ENCODE data around the gene CDK8. TPM values are rescaled to one million over a fixed set of nuclear protein-coding genes. Genes with fewer than 3 reads are reported as not detected.

The CDK8 gene
- total RNA-seq, 1 donor from 2014 or later, result 11.3 TPM

- Histone ChIP-seq H3K36me3 (no peaks in the 10 kb centered on the region), H3K4me1 (no peaks in the 10 kb centered on the region), H3K27ac (no peak overlapping the region), H3K4me3 (no peak overlapping the region), H3K9me3 (peaks cover 16% of the 10 kb centered on the region), H3K27me3 (no peaks in the 10 kb centered on the region)
- intact Hi-C loops (cut with DNase I), result no loop called here
- TF ChIP-seq POLR2A (IDR thresholded peaks at IDR 0.05) (no peak), CTCF (IDR thresholded peaks at IDR 0.05) (no peak), POLR2AphosphoS5 (IDR thresholded peaks at IDR 0.05; ENCODE audit: insufficient read depth in 1 of 2, low read depth in 1 of 2) (no peak)
- no peak for DNase-seq (ENCODE audit: extremely low spot score in 2 of 2)
Measured at GRCh38 chr13:26435646-26436045, 181.7 kb downstream of the CDK8 start.

GRCh38 chr13:26436914-26437313 is 183.0 kb downstream of the CDK8 start:
- no peak overlapping the region for H3K4me3 ChIP-seq
- intact Hi-C loops (cut with DNase I), result no loop called here
- H3K27me3 ChIP-seq, result no peaks in the 10 kb centered on the region
- no peak for DNase-seq (ENCODE audit: extremely low spot score in 2 of 2)
- no peaks in the 10 kb centered on the region for H3K4me1 ChIP-seq
- TF ChIP-seq POLR2A (IDR thresholded peaks at IDR 0.05), result no peak
- no peak for TF ChIP-seq POLR2AphosphoS5 (IDR thresholded peaks at IDR 0.05; ENCODE audit: insufficient read depth in 1 of 2, low read depth in 1 of 2)
- TF ChIP-seq CTCF (IDR thresholded peaks at IDR 0.05), result no peak
- H3K9me3 ChIP-seq, result peaks cover 16% of the 10 kb centered on the region
- H3K36me3 ChIP-seq, result no peaks in the 10 kb centered on the region
- H3K27ac ChIP-seq, result no peak overlapping the region

GRCh38 chr13:26440111-26440510 is 186.2 kb downstream of the CDK8 start:
- H3K4me3 ChIP-seq, result no peak overlapping the region
- DNase-seq (ENCODE audit: extremely low spot score in 2 of 2), result no peak
- H3K27me3 ChIP-seq, result no peaks in the 10 kb centered on the region
- no peaks in the 10 kb centered on the region for H3K36me3 ChIP-seq
- no peak for TF ChIP-seq POLR2A (IDR thresholded peaks at IDR 0.05)
- no peak for TF ChIP-seq CTCF (IDR thresholded peaks at IDR 0.05)
- no peak for TF ChIP-seq POLR2AphosphoS5 (IDR thresholded peaks at IDR 0.05; ENCODE audit: insufficient read depth in 1 of 2, low read depth in 1 of 2)
- no peaks in the 10 kb centered on the region for H3K4me1 ChIP-seq
- no peak overlapping the region for H3K27ac ChIP-seq
- H3K9me3 ChIP-seq, result peaks cover 16% of the 10 kb centered on the region
- intact Hi-C loops (cut with DNase I), result no loop called here

- no peaks in the 10 kb centered on the region for H3K36me3 ChIP-seq
- no peak overlapping the region for H3K4me3 ChIP-seq
- TF ChIP-seq CTCF (IDR thresholded peaks at IDR 0.05), result no peak
- TF ChIP-seq POLR2A (IDR thresholded peaks at IDR 0.05), result no peak
- no peak for TF ChIP-seq POLR2AphosphoS5 (IDR thresholded peaks at IDR 0.05; ENCODE audit: insufficient read depth in 1 of 2, low read depth in 1 of 2)
- no peak overlapping the region for H3K27ac ChIP-seq
- no peaks in the 10 kb centered on the region for H3K4me1 ChIP-seq
- no peaks in the 10 kb centered on the region for H3K27me3 ChIP-seq
- intact Hi-C loops (cut with DNase I), result no loop called here
- peaks cover 13% of the 10 kb centered on the region for H3K9me3 ChIP-seq
- no peak for DNase-seq (ENCODE audit: extremely low spot score in 2 of 2)
Measured at GRCh38 chr13:26441476-26441875, 187.5 kb downstream of the CDK8 start.

GRCh38 chr13:26442541-26442940 is 188.6 kb downstream of the CDK8 start:
- intact Hi-C loops (cut with DNase I), result no loop called here
- TF ChIP-seq CTCF (IDR thresholded peaks at IDR 0.05), result no peak
- TF ChIP-seq POLR2AphosphoS5 (IDR thresholded peaks at IDR 0.05; ENCODE audit: insufficient read depth in 1 of 2, low read depth in 1 of 2), result no peak
- TF ChIP-seq POLR2A (IDR thresholded peaks at IDR 0.05), result no peak

More at GRCh38 chr13:26442541-26442940, 188.6 kb downstream of the CDK8 start:
- Histone ChIP-seq H3K27ac (no peak overlapping the region), H3K9me3 (peaks cover 2% of the 10 kb centered on the region), H3K4me1 (no peaks in the 10 kb centered on the region), H3K4me3 (no peak overlapping the region), H3K36me3 (no peaks in the 10 kb centered on the region), H3K27me3 (no peaks in the 10 kb centered on the region)
- DNase-seq (ENCODE audit: extremely low spot score in 2 of 2), result no peak

All from vagina (tissue), 2 donors.